ENCODE data around the gene SLC1A5.

DNA sequence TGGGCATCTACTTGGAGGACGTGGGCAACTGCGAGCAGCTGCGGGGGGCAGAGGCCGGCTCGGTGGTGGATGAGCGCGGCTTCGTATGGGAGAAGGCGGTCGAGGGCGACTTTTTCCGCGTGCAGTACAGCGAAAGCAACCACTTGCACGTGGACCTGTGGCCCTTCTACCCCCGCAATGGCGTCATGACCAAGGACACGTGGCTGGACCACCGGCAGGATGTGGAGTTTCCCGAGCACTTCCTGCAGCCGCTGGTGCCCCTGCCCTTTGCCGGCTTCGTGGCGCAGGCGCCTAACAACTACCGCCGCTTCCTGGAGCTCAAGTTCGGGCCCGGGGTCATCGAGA, 31.9 kb downstream of the SLC1A5 start:
- TF ChIP-seq POLR2A (IDR thresholded peaks at IDR 0.05): no peak
- TF ChIP-seq, protein P1, sequence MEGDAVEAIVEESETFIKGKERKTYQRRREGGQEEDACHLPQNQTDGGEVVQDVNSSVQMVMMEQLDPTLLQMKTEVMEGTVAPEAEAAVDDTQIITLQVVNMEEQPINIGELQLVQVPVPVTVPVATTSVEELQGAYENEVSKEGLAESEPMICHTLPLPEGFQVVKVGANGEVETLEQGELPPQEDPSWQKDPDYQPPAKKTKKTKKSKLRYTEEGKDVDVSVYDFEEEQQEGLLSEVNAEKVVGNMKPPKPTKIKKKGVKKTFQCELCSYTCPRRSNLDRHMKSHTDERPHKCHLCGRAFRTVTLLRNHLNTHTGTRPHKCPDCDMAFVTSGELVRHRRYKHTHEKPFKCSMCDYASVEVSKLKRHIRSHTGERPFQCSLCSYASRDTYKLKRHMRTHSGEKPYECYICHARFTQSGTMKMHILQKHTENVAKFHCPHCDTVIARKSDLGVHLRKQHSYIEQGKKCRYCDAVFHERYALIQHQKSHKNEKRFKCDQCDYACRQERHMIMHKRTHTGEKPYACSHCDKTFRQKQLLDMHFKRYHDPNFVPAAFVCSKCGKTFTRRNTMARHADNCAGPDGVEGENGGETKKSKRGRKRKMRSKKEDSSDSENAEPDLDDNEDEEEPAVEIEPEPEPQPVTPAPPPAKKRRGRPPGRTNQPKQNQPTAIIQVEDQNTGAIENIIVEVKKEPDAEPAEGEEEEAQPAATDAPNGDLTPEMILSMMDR (IDR thresholded peaks at IDR 0.05): no peak
